ENCODE results near the gene OR2T29.
"Not testable (repeated sequence)": the region's sequence is repeated elsewhere in the genome, so short reads cannot be mapped to it uniquely, and the experiment has no call there.

Gene OR2T29, protein sequence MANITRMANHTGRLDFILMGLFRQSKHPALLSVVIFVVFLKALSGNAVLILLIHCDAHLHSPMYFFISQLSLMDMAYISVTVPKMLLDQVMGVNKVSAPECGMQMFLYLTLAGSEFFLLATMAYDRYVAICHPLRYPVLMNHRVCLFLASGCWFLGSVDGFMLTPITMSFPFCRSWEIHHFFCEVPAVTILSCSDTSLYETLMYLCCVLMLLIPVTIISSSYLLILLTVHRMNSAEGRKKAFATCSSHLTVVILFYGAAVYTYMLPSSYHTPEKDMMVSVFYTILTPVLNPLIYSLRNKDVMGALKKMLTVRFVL

DNA sequence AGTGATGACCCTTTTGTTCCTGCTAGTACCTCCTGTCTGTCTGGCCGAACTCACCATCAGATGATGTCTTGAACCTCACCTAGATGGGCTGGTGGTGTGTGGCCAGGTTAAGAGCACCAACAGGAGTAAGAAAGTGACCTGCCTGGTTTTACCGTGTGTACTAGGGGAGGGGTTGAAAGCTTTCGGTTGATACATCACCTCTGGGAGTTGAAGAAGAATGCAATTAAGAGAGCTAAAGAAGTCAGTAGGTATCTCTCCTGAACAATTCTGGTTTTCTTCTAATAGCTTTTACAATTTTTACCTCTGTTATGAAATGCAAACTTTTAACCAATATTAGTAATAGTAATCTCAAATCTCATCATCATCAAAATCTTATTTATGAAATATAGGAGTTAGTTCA, at the start of gene OR2T29:
TSS of gene OR2T29 (minus strand) at position 101 of the 400 bp plus-strand sequence. CDS start 3,281 bp downstream, outside the sequence.
- DNase-seq = not testable (repeated sequence)

DNA sequence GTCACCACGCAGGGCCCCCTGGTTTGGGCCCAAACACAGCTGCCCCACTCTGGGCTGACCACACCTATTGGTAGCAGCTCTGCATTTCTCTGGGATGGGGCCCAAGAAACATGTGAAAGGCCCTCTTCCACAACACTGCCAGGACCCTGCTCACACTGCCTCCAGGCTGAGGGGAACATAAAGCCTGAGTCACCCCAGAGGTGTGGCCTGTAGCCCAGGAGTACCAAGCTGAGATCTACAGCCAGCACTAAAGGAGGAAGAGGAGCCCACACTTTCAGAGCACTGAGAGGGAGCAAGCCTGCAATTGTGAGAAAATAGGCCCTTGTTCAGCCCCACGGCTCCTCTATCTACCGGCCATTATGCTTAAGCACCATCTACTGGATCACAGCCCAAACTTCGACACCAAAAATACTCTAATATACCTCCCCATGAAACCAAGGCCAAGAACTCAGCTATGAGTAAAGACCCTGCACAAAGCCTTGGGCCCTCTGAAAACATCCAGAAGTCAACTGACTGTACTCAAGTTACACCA, 49.4 kb upstream of the OR2T29 start:
- DNase-seq = peak; percentile 1

DNA sequence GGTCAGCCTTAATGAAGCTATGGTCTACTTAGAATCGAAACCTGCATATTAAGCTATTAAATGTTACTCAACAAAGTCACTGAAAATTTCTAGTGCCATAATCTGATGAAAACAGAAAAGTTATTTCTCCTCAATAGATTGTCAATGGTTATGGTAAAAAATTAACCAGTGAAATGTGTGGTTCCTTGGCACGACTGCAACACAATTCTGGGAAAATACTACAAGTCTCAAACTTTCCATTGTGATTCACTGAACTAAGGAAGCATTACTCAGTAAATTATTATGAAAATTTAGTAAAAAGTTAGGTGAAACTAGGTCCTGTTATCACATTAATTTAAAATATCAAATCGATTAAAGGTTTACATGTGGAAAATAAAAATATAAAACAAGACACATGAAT, 47.7 kb upstream of the OR2T29 start:
- DNase-seq = no peak

DNA sequence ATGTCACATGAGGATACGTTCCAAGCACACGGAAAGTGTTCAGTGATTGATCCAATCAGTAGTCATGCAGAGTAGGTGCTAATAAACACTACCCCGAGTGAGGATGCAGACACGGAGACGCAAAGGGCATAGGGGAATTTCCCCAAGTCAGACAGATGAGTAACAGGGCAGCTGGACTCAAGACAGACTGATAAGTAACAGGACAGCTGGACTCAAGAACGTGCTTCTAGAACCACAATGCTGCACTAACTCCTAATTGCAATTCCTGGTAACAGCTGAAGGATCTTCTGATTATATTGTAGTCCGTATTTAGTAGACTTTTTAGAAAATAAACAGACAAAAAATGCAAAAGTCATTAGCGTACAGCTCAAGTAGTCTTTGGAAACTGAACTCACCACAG, 36.8 kb upstream of the OR2T29 start:
- DNase-seq = no peak

DNA sequence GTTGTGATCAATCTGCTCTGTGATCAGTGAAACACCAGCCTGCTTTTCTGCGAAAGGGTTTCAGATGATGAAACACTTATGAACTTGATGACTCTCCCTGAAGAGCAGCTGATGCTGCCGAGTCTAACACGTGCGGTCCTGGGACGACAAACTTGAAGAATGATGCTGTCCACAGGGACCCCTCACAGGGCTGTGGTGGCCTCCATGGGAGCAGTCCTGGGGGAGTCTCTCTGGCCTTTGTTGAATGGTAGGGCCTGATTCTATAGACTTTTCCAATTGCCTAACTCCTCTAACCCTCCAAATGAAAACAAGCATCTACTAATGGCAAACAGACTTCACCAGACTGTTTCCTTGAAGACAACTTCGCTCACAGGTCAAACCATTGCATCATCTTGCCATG, 35.0 kb upstream of the OR2T29 start, which contains the start of gene OR2T10:
TSS of gene OR2T10 (minus strand) at position 112 of the 400 bp plus-strand sequence. CDS start 3,932 bp downstream, outside the sequence.
- no peak for DNase-seq

DNA sequence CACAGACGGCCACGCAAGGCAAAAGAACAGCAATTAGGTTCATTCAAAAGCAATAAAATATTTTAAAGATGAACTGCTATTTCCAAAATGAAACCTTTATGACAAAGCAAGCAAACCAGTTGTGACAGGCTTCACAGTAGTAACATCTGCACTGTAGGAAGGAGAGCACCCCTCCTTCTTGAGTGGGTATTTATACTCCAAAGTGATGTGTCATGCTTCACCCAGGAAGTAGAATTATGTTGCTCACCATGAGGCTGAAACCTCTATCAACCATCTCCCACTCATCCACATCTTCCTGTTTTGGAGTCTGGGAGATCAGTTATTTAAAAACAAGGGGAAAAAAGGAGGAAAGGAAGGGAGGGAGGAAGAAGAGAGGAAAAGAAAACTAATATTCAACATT, 34.0 kb upstream of the OR2T29 start:
- DNase-seq = no peak

DNA sequence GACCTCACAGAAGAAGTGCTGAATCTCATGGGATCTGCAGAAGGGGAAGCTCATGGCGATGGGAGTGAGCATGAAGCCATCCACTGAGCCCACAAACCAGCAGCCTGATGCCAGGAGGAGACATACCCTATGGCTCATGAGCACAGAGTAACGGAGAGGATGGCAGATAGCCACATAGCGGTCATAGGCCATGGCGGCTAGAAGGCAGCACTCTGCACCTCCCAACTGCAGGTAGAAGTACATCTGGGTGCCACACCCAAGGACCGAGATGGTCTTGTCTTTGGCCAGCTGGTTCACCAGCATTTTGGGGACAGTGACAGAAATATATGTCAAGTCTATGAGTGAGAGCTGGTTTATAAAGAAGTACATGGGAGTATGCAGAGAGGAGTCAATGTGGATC, 30.7 kb upstream of the OR2T29 start:
- no peak for DNase-seq

DNA sequence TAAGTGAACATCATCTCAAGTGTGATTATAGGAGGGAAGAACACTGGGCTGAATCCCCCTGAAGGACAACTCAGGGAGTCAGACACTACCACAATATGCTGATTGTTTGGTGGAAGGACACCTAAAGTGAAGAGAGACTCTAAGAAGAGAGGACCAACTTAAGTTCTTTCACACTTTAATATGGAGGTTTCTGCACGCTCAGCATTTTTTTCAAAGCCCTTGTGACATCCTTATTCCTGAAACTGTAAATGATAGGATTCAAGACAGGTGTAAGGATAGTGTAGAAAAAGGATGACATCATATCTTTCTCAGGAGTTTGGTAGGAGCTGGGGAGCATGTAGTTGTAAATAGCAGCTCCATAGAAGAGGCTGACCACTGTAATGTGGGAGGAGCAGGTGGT, 30.1 kb upstream of the OR2T29 start:
- DNase-seq = no peak

DNA sequence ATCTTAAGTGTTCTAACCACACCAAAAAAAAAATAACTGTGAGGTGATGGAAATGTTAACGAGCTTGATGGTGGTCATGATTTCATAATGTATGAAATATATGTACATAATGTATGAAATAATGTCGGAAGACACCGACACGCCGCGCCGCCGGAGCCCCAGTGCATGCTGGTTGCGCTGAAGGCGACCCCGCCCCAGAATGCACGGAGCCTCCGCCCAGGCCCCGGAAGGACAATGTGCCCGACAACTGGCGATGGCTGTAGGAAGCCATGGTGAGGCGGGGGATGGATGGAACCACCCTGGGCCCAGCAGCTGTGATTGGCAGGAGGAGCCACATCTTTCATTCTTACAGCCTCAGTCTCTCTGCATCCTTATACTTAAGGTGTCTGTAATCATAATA, 27.5 kb upstream of the OR2T29 start:
- no peak for DNase-seq

DNA sequence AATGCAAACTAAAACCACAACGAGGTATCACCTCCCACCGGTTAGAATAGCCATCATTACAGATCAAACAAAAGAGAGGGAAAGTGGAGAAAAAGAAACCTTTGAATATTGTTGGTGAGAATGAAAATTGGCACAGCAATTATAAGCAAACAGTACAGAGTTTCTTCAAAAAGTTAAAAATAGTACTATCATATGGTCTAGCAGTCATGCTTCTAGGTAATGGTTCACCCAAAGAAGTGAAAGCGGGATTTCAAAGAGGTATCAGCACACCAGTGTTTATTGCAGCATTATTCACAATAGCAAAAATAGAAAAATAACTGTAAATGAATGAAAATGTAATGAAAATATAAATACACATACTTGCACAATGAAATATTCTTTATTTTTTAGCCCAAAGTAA, 26.8 kb upstream of the OR2T29 start:
- no peak for DNase-seq

DNA sequence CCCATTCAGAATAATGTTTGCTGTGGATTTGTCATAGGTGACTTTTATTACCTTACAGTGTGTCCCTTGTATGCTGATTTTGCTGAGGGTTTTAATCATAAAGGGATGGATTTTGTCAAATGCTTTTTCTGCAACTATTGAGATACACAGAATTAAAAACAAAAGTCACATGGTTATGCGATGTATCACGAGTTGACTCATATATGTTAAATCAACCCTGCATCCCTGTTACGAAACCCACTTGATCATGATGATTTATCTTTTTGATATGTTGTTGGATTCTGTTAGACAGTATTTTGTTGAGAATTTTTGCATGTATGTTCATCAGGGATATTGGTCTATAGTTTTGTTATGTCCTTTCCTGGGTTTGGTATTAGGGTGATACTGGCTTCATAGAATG, 22.7 kb upstream of the OR2T29 start:
- no peak for DNase-seq

DNA sequence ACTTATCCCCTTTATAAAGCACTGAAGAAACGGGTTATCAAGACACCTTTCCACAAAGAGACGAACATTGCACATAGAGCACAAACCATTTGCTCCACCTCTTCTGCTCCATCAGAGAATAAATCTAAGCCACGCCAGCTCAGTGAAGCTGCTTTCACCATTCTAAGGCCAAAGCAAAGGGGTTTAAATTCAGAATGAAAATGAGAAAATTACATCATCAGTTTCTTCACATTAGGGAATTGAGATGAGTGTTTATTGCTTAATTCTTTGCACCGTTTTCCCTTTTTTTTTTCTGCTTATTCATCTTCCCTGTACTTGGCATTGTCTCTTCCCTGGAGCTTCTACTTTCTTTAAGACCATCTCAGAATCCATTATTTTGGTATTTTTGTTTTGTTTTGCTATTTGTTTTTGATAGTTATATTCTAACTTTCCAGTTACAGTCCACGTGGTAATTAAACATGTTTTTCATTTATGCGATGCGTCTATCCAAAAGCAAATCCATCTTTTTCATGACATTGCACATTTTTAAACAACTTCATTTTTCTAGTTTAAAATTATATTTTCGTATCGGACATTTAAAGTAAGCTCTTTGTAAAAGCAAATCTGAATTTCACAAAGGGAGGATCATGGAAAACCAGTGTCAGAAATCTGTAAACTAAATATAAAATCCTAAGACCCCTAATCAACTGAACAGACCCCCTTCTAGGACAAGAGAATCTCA, 13.8 kb upstream of the OR2T29 start:
- DNase-seq = no peak

DNA sequence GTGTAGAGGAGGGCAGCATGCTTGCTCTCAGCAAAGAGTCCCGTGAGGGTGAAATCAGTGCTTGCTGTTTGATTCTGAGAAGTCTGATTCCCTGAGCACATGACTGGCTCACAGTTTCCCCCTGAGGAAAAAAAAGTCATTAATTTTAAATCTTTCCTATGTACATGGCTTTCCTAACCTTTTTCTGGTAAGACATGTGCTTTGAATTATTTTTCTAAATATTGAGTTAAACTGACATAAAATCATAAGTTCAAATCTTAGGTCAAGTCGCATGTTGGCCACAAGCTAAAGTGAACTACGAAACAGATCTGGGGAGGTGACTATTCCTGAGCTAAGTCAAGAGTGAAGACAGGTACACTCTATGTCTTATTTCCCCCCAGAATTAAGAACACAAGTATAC, 12.1 kb upstream of the OR2T29 start, which contains the start of gene OR2T34:
TSS of gene OR2T34 (minus strand) at position 101 of the 400 bp plus-strand sequence. CDS start at position 101, 0 bp downstream.
- not testable (repeated sequence) for DNase-seq

DNA sequence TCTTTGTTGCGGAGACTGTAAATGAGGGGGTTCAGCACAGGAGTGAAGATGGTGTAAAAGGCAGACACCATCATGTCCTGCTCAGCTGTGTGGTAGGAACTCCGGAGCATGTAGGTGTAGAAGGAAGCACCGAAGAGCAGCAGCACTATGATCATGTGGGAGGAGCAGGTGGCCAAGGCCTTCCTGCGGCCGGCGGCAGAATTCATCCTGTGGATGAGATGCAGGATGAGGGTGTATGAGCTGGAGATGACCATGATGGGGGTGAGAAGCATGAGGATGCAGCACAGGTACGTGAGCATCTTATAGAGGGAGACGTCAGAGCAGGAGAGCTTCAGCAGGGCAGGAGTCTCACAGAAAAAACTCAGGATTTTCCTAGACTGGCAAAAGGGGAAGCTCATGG, 11.3 kb upstream of the OR2T29 start:
- not testable (repeated sequence) for DNase-seq

DNA sequence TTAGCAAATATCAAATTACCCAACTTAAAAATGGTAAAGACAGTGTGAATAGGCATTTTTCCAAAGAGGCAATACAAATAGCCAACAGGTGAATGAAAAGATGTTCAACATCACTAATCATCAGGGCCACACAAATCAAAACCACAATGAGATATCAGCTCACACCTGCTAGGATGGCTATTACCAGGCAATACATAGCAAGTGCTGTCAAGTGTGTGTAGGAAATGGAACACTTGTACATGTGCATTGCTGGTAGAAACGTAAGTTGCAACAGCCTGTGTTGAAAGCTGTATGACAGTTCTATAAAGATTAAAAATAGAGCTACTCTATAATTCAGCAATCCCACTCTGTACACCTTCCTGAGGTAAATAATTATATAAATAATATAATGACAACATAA, 9.5 kb upstream of the OR2T29 start:
- DNase-seq = not testable (repeated sequence)

DNA sequence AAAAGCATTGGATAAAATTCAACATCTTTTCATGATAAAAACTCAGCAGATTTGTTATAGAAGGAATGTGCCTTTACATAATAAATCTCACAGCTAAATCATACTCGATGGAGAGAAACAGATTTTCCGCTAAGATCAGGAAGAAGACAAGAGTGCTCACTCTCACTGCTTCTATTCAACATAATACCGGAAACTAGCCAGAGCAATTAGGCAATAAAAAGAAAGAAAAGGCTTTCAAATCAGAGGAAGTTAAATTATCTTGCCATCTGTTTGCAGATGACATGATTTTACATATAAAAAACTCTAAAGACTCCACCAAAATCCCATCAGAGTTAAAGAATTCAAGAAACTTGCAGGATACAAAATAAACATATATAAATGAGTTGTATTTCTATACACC, 8.2 kb upstream of the OR2T29 start:
- not testable (repeated sequence) for DNase-seq

DNA sequence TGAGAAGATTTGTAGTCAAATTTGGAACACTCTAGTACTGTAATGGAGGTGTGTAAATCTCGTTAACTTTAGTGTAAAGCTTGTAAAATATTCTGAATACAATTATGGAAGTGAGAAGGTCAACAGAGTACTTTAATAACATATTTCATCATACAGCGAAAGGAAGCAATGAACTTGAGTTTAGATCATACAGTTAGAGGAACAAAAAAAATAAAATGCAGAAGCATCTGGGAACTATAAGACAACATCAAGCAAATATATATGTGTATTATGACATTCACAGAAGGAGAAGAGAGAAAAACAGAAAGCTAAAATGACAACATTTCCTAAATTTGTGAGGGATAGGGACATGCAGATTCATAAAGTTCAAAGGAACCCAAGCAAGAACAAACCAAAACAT, 6.5 kb upstream of the OR2T29 start:
- DNase-seq = not testable (repeated sequence)

DNA sequence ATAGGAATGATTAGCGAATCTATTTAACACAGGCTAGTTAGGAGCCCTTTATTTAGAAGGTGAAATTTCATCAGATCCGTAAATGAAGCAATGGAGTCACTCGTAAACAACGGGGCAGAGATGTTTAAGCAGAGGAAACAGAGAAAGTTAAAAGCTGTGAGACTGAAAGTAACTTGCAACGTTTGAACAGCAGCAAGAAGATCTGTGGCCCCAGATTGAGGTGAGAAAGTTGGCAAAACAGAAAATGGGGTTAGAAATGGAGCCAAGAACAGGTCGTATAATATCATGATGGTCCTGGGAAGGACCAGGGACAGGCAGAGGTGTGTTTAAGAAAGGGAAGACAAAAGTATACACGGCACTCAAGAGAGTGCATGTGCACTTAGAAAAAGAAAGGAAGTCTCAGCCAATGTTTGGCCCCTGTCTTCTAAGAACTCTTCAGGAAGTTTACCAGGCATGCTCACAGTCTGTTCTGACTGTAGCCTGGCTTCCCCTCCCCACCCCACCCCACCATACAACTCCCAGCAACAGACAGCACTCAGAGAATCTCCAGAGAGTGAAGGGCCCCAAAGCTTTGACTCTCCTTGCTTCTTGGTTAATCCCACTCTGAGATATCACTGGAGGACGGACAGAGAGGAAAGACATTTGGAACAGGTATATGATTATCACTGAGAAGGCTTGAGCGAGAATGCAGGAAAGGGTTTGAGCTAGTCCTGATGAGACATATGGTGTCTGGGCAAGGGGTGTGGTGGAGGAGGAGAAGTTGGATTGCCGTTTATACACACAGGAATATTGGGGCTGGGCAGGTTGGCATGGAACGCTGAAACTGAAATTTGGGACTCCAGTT, 3.2 kb upstream of the OR2T29 start:
- DNase-seq = peak; percentile 34

DNA sequence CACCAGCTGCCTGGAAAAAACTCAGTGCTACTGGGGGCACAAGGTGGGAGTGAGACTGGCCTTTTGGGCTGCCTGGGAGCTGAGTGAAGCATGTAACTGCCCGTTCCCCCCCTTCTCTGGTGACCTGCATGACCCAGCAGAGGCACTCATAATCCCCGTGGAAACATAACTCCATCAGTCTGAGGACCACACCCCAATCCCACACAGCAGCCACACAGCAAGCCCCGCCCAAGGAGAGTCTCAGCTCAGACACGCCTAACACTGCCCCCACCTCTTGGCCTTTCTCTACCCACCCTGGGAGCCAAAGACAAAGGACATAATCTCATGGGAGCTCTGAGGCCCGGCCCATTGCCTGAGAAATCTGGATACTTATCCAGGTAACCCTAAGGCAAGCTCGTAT, 11.5 kb downstream of the OR2T29 start:
- not testable (repeated sequence) for DNase-seq

DNA sequence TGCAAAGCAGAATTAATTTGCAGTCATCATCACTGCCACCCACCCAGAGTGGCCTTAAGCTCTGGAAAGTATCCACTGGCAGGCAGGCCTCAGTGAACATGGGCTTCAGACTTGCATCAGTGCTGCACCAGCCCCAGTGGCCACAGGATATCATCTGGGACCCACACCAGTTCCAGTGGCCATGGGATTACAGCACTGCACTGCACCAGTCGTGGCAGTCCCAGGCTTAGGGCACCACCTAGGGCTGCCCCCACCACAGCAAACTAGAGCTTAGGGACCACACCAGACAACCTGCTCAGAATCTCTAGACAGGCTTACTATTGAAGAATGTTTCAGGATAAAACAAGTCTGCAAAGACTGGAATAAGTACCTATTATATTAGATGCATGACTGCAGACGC, 15.2 kb downstream of the OR2T29 start:
- not testable (repeated sequence) for DNase-seq

DNA sequence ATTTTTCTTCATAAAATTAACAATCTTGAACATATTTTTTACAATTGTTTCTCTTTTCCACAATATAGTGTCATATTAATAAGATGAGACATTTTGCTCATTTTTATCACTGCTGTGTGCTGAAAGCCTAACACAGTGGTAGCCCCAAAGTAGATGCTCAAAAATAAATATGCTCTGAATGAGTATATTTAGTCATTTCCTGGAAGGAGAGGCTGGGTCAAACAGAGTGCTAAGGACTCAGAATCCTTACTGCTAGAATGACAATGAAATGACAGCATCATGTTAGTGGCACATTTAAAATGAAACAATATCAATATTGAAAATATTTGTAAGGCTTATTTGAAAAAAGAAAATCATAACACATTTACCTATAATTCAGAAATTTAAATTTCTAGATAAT, 25.1 kb downstream of the OR2T29 start:
- not testable (repeated sequence) for DNase-seq

DNA sequence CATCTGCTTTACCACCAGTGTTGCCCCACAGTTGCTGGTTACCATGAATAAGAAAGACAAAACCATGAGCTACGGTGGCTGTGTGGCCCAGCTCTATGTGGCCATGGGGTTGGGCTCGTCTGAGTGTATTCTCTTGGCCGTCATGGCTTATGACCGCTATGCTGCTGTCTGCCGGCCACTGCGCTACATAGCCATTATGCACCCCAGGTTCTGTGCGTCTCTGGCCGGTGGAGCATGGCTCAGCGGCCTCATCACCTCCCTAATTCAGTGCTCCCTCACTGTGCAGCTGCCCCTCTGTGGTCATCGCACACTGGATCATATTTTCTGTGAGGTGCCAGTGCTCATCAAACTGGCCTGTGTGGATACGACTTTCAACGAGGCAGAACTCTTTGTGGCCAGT, 40.7 kb downstream of the OR2T29 start:
- no peak for DNase-seq

DNA sequence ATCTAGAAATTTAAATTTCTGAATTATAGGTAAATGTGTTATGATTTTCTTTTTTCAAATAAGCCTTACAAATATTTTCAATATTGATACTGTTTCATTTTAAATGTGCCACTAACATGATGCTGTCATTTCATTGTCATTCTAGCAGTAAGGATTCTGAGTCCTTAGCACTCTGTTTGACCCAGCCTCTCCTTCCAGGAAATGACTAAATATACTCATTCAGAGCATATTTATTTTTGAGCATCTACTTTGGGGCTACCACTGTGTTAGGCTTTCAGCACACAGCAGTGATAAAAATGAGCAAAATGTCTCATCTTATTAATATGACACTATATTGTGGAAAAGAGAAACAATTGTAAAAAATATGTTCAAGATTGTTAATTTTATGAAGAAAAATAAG, 52.4 kb downstream of the OR2T29 start:
- DNase-seq = not testable (repeated sequence)

Measured in CD4-positive, alpha-beta T cell treated with Interleukin-17A for 1 hour (primary cell).